Suppressor macrophage treated with lipopolysaccharide for 4 hours (primary cell): ENCODE measurements around the gene UBAP1.
A peak's percentile ranks its signal among the peaks of the same experiment; 100 is the strongest.
"Not testable (repeated sequence)": the region's sequence is repeated elsewhere in the genome, so short reads cannot be mapped to it uniquely, and the experiment has no call there.

ENCODE experiments used
- DNase-seq: peaks from one replicate; pipeline ENCODE4 v3.0.0-alpha.2; 2020

UBAP1 gene

GRCh38 chr9:34185778-34186551, 7.1 kb downstream of the UBAP1 start:
- peak; percentile 92 for DNase-seq

- no peak for DNase-seq
Observed at GRCh38 chr9:34187891-34188240, 9.0 kb downstream of the UBAP1 start.

- DNase-seq = no peak
Observed at GRCh38 chr9:34190996-34191892, 12.4 kb downstream of the UBAP1 start.

- no peak for DNase-seq
Observed at GRCh38 chr9:34195143-34195542, 16.3 kb downstream of the UBAP1 start.

- DNase-seq = not testable (repeated sequence)
Observed at GRCh38 chr9:34197286-34197685, 18.4 kb downstream of the UBAP1 start.

GRCh38 chr9:34197756-34198711, 19.2 kb downstream of the UBAP1 start:
- no peak for DNase-seq

GRCh38 chr9:34200092-34200491, 21.2 kb downstream of the UBAP1 start:
- no peak for DNase-seq

GRCh38 chr9:34203275-34203991, 24.6 kb downstream of the UBAP1 start:
- no peak for DNase-seq

GRCh38 chr9:34203992-34204635, 25.3 kb downstream of the UBAP1 start:
- no peak for DNase-seq

GRCh38 chr9:34205102-34205501, 26.3 kb downstream of the UBAP1 start:
- DNase-seq = no peak

- DNase-seq = no peak
Observed at GRCh38 chr9:34206561-34206960, 27.7 kb downstream of the UBAP1 start.

GRCh38 chr9:34211395-34211794, 32.6 kb downstream of the UBAP1 start:
- DNase-seq = no peak

- DNase-seq = not testable (repeated sequence)
Observed at GRCh38 chr9:34214354-34215000, 35.6 kb downstream of the UBAP1 start.

GRCh38 chr9:34216325-34216724, 37.5 kb downstream of the UBAP1 start:
- no peak for DNase-seq

GRCh38 chr9:34217015-34217414, 38.2 kb downstream of the UBAP1 start:
- DNase-seq = not testable (repeated sequence)

GRCh38 chr9:34218446-34218845, 39.6 kb downstream of the UBAP1 start:
- no peak for DNase-seq

GRCh38 chr9:34219421-34219820, 40.6 kb downstream of the UBAP1 start:
- no peak for DNase-seq

GRCh38 chr9:34220218-34220617, 41.4 kb downstream of the UBAP1 start:
- no peak for DNase-seq

GRCh38 chr9:34224349-34224748, 45.5 kb downstream of the UBAP1 start:
- DNase-seq = no peak

GRCh38 chr9:34226144-34226760, 47.4 kb downstream of the UBAP1 start:
- not testable (repeated sequence) for DNase-seq

- DNase-seq = peak; percentile 15
Observed at GRCh38 chr9:34227445-34227844, 48.6 kb downstream of the UBAP1 start.
